Endothelial cell of umbilical vein (primary cell): ENCODE results near the gene CCDC60. TPM values are rescaled to one million over a fixed set of nuclear protein-coding genes. Genes with fewer than 3 reads are reported as not detected.

Source experiments
- BruUV-seq: library from RNA; stranded (reverse); fragments of 400-500 nt; replicated peaks from 2 replicates; lab custom pipeline; 2021; lab: Mats Ljungman, UMichigan
- CTCF ChIA-PET: fragments of 300-600, 350-600 bp; sonication (Branson Sonifier 250); formaldehyde crosslinking; loops from one replicate; lab custom pipeline; 2021; ENCODE audit warnings: antibody characterized with exemption, inconsistent platforms; lab: Charles Lee
- POLR2A ChIA-PET: fragments of 300-600, 350-600 bp; sonication (Branson Sonifier 250); formaldehyde crosslinking; loops from one replicate; lab custom pipeline; 2021; ENCODE audit warnings: antibody characterized with exemption, inconsistent platforms; lab: Charles Lee
- DNase-seq: peaks from one replicate; pipeline ENCODE4 v3.0.0-alpha.2; 2011; ENCODE audit warnings: low read depth, low spot score
- FAIRE-seq: peaks from 2 replicates; lab custom pipeline; 2011; peaks lifted over from hg19 to GRCh38; lab: Jason Lieb, UNC
- H2AFZ ChIP-seq: 2 replicates; pipeline ENCODE4 v1.6.0; 2012; ENCODE audit warnings: low read depth, low read length, control low read depth, inconsistent platforms
- H3K27ac ChIP-seq: 2 replicates; pipeline ENCODE4 v1.5.1; 2011; ENCODE audit warnings: low read depth, mild to moderate bottlenecking, control low read depth, low read length, moderate library complexity; ENCODE audit not compliant: insufficient read depth
- H3K27me3 ChIP-seq, 2 experiments: 2 replicates each; pipeline versions ENCODE4 v1.6.0 to v1.6.1; 2011; ENCODE audit warnings: low read length in 2 of 2, mixed read lengths in 1 of 2; ENCODE audit not compliant: control insufficient read depth in 2 of 2, insufficient read depth in 2 of 2
- H3K36me3 ChIP-seq, 2 experiments: 2 replicates in 1 of 2; 3 replicates in 1 of 2; pipeline ENCODE4 v1.5.1; 2011; ENCODE audit warnings: low read length in 2 of 2, mild to moderate bottlenecking in 1 of 2, moderate library complexity in 1 of 2; ENCODE audit not compliant: control insufficient read depth in 2 of 2, insufficient read depth in 2 of 2; ENCODE audit errors: extremely low read depth in 1 of 2
- H3K4me1 ChIP-seq: 3 replicates; pipeline ENCODE4 v1.5.1; 2011; ENCODE audit warnings: mild to moderate bottlenecking, low read length; ENCODE audit not compliant: control insufficient read depth, insufficient read depth; ENCODE audit errors: extremely low read depth
- H3K4me2 ChIP-seq: 2 replicates; pipeline ENCODE4 v1.6.1; 2011; ENCODE audit warnings: low read length, control low read depth, mixed read lengths; ENCODE audit not compliant: insufficient read depth
- H3K4me3 ChIP-seq, 3 experiments: fragments of 200-600 bp in 1 of 3; sonication (generic), shearing (Covaris generic) in 1 of 3; replicated peaks in 1 of 3; 2 replicates each; pipeline ENCODE4 v1.5.1; 2011 to 2016; ENCODE audit warnings: control low read depth in 3 of 3, low read length in 3 of 3, mild to moderate bottlenecking in 2 of 3, inconsistent platforms in 1 of 3, low read depth in 1 of 3, moderate library complexity in 1 of 3; ENCODE audit not compliant: insufficient read depth in 1 of 3
- H3K79me2 ChIP-seq: 2 replicates; pipeline ENCODE4 v1.6.0; 2012; ENCODE audit warnings: low read length, inconsistent platforms; ENCODE audit not compliant: control insufficient read depth, insufficient read depth
- H3K9ac ChIP-seq: replicated peaks from 2 replicates; pipeline ENCODE3; 2011; ENCODE audit warnings: low read length, control low read depth; ENCODE audit not compliant: insufficient read depth; ENCODE audit errors: extremely low read depth
- H3K9me1 ChIP-seq: replicated peaks from 3 replicates; pipeline ENCODE4 v1.6.0; 2011; ENCODE audit warnings: mild to moderate bottlenecking, low read length; ENCODE audit not compliant: control insufficient read depth, insufficient read depth; ENCODE audit errors: extremely low read depth
- H3K9me3 ChIP-seq: replicated peaks from 2 replicates; pipeline ENCODE4 v1.5.1; 2012; ENCODE audit warnings: low read length, inconsistent platforms; ENCODE audit not compliant: control insufficient read depth, insufficient read depth
- H4K20me1 ChIP-seq: replicated peaks from 2 replicates; pipeline ENCODE3; 2011; ENCODE audit warnings: mild to moderate bottlenecking, low read length; ENCODE audit not compliant: control insufficient read depth, insufficient read depth; ENCODE audit errors: extremely low read depth
- EZH2 ChIP-seq: IDR thresholded peaks from 2 replicates; pipeline ENCODE4 v1.6.1; 2012; ENCODE audit warnings: borderline replicate concordance, low read depth, mild to moderate bottlenecking, moderate library complexity, low read length, inconsistent platforms; ENCODE audit not compliant: severe bottlenecking
- FOS ChIP-seq: IDR thresholded peaks from 2 replicates; pipeline ENCODE4 v1.6.1; 2011; ENCODE audit warnings: mild to moderate bottlenecking, low read length, moderate library complexity, borderline replicate concordance; ENCODE audit not compliant: insufficient read depth
- GATA2 ChIP-seq: IDR thresholded peaks from 2 replicates; pipeline ENCODE4 v1.7.0; 2011; ENCODE audit warnings: low read depth, mild to moderate bottlenecking, moderate library complexity, mixed read lengths, low read length; ENCODE audit not compliant: insufficient read length, insufficient read depth
- JUN ChIP-seq: IDR thresholded peaks from 2 replicates; pipeline ENCODE4 v1.6.1; 2011; ENCODE audit warnings: borderline replicate concordance, low read depth; ENCODE audit not compliant: insufficient read length, insufficient read depth
- MYC ChIP-seq: IDR thresholded peaks from one replicate; pipeline ENCODE4 v1.6.1; 2011; ENCODE audit warnings: mild to moderate bottlenecking, low read depth, low read length
- POLR2A ChIP-seq: IDR thresholded peaks from 2 replicates; pipeline ENCODE4 v1.6.1; 2012; ENCODE audit warnings: low read depth, mild to moderate bottlenecking, control low read depth, low read length
- POLR2AphosphoS5 ChIP-seq: IDR thresholded peaks from 2 replicates; pipeline ENCODE4 v1.6.1; 2012; ENCODE audit warnings: low read depth, mild to moderate bottlenecking, control low read depth, low read length, moderate library complexity; ENCODE audit not compliant: insufficient read depth
- dilution Hi-C: fragments of 300-500 bp; cut with MboI; formaldehyde crosslinking; loops from one replicate; pipeline ENCODE4 v1.15.0; 2019; ENCODE audit warnings: low sequenced_read_pairs; ENCODE audit not compliant: extremely low pct_ligation_motif_present
- intact Hi-C: fragments of 100-400 bp; cut with micrococcal nuclease; formaldehyde crosslinking; loops from one replicate; pipeline ENCODE4 v1.10.0; 2022
- polyA plus RNA-seq, 4 experiments: library from polyadenylated mRNA; depleted of rRNA in 3 of 4; stranded (reverse) in 3 of 4; unstranded in 1 of 4; fragments of >200 nt; gene quantifications; 2 replicates each; pipeline versions ENCODE4 v1.2.1 to v1.2.3, GENCODE V29; 2011 to 2012; ENCODE audit warnings: missing spikeins in 1 of 4
- total RNA-seq: library from RNA; stranded (reverse); gene quantifications from 2 replicates; pipeline ENCODE4 v1.2.3, GENCODE V29; 2021
- TF ChIP-seq, protein P1 (sequence below), 2 donors: IDR thresholded peaks; 1 replicate in 1 of 2; 2 replicates in 1 of 2; pipeline ENCODE4 v1.5.1; 2011; ENCODE audit warnings: low read length in 2 of 2, mild to moderate bottlenecking in 2 of 2, moderate library complexity in 2 of 2, control low read depth in 1 of 2, inconsistent platforms in 1 of 2, low read depth in 1 of 2; ENCODE audit not compliant: insufficient read depth in 1 of 2; ENCODE audit errors: extremely low read depth in 1 of 2
- TF ChIP-seq, protein P2 (sequence below): IDR thresholded peaks from 2 replicates; pipeline ENCODE4 v1.6.1; 2011; ENCODE audit not compliant: insufficient read depth, insufficient read length

CCDC60 gene
- total and polyA plus RNA-seq, 2 donors (not counting 3 experiments of a cell fraction or from before 2014, with no cell fraction given): not detected

DNA sequence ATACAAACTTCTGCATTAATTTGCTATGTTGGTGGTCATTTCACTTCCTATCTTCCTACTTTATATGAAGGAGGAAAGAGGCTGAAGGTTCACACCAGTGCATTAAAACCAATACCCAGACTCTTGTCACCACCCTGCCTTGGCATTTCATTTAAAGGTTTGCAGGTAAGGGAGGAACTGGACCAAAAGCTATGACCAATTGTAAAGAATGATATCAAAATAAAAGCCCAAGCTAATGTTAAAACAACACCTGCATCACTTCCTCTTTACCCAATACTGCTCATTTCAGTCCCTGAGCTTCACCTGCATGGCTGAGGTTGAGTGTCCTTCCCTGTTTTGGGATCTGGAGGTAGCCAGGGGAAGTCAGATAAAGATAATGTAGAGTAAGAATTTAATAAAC is 211.8 kb downstream of the CCDC60 start:
- Histone ChIP-seq H3K4me2 (no peak overlapping the region), H3K27ac (no peak overlapping the region), H3K9me1 (no peaks in the 10 kb centered on the region), H3K36me3 (no peaks in the 10 kb centered on the region), H3K4me1 (no peaks in the 10 kb centered on the region), H3K27me3 (no peaks in the 10 kb centered on the region), H3K9ac (no peak overlapping the region), H3K4me3 (no peak overlapping the region), H3K79me2 (no peaks in the 10 kb centered on the region), H2AFZ (no peak overlapping the region), H3K9me3 (no peaks in the 10 kb centered on the region), H4K20me1 (no peaks in the 10 kb centered on the region)
- BruUV-seq: no TSS peak
- dilution Hi-C loops (no loop called here), intact Hi-C loops (no loop called here)
- FAIRE-seq: no peak
- no peak for TF ChIP-seq EZH2
- no peak for TF ChIP-seq MYC
- no peak for TF ChIP-seq POLR2A
- TF ChIP-seq, protein P1, sequence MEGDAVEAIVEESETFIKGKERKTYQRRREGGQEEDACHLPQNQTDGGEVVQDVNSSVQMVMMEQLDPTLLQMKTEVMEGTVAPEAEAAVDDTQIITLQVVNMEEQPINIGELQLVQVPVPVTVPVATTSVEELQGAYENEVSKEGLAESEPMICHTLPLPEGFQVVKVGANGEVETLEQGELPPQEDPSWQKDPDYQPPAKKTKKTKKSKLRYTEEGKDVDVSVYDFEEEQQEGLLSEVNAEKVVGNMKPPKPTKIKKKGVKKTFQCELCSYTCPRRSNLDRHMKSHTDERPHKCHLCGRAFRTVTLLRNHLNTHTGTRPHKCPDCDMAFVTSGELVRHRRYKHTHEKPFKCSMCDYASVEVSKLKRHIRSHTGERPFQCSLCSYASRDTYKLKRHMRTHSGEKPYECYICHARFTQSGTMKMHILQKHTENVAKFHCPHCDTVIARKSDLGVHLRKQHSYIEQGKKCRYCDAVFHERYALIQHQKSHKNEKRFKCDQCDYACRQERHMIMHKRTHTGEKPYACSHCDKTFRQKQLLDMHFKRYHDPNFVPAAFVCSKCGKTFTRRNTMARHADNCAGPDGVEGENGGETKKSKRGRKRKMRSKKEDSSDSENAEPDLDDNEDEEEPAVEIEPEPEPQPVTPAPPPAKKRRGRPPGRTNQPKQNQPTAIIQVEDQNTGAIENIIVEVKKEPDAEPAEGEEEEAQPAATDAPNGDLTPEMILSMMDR (IDR thresholded peaks at IDR 0.05; ENCODE audit: extremely low read depth in 1 of 2, insufficient read depth in 1 of 2, low read depth in 1 of 2, low read length in 2 of 2): no peak
- TF ChIP-seq, protein P2, sequence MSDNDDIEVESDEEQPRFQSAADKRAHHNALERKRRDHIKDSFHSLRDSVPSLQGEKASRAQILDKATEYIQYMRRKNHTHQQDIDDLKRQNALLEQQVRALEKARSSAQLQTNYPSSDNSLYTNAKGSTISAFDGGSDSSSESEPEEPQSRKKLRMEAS: no peak
- no peak for TF ChIP-seq FOS
- TF ChIP-seq JUN: no peak
- no peak for TF ChIP-seq POLR2AphosphoS5
- no peak for TF ChIP-seq GATA2
- ChIA-PET CTCF (interaction anchor here (1.0 to 3.2 kb wide), 5 partner anchors 29 to 1672 kb away, joined by 3 to 8 read pairs (median 5); no protein-coding TSS in a partner anchor), POLR2A (no interaction called here)
- no peak for DNase-seq
